A549 (cell line): ENCODE measurements around the gene KCNQ1. TPM values are rescaled to one million over a fixed set of nuclear protein-coding genes. Genes with fewer than 3 reads are reported as not detected.

Experiments used
- ATAC-seq, 2 experiments: fragments of 200-7000 bp in 1 of 2; fragments of >200 bp in 1 of 2; cut with Nextera tagmentation in 1 of 2; cut with Tn5 transposase in 1 of 2; 3 replicates each; pipeline versions ENCODE4 v1.8.0 to v1.9.1; 2018 to 2020; ENCODE audit warnings: mild to moderate bottlenecking in 1 of 2, moderate library complexity in 1 of 2
- CTCF ChIA-PET: fragments of 300-600 bp; sonication (Branson Sonifier 250); formaldehyde crosslinking; extraction: SDS; loops from one replicate; lab custom pipeline; 2021; ENCODE audit warnings: antibody characterized with exemption, inconsistent platforms; lab: Yijun Ruan, JAX
- POLR2A ChIA-PET: fragments of 350-600 bp; formaldehyde crosslinking; extraction: SDS; loops from one replicate; lab custom pipeline; 2021; ENCODE audit warnings: antibody characterized with exemption, inconsistent platforms; lab: Yijun Ruan, JAX
- DNase-seq, 2 experiments: peaks; one replicate each; pipeline versions ENCODE4 v3.0.0 to v3.0.0-alpha.2; 2011 to 2016; ENCODE audit warnings: low read depth in 1 of 2, low spot score in 1 of 2
- FAIRE-seq: peaks from 2 replicates; lab custom pipeline; 2011; peaks lifted over from hg19 to GRCh38; lab: Jason Lieb, UNC
- H3K27ac ChIP-seq, 2 experiments: fragments of >200 bp; sonication (Bioruptor Twin); formaldehyde crosslinking; 3 replicates each; pipeline ENCODE4 v1.5.1; 2016 to 2017
- H3K4me1 ChIP-seq: fragments of >200 bp; sonication (Bioruptor Twin); formaldehyde crosslinking; 3 replicates; pipeline ENCODE4 v1.6.1; 2016
- H3K4me2 ChIP-seq: fragments of >200 bp; sonication (Bioruptor Twin); formaldehyde crosslinking; 3 replicates; pipeline ENCODE4 v1.6.1; 2016
- H3K4me3 ChIP-seq: fragments of >200 bp; sonication (Bioruptor Twin); formaldehyde crosslinking; 3 replicates; pipeline ENCODE4 v1.5.1; 2016
- H3K9me3 ChIP-seq: fragments of >200 bp; sonication (Bioruptor Twin); formaldehyde crosslinking; 3 replicates; pipeline ENCODE4 v1.6.1; 2016
- CHD2 ChIP-seq: fragments of 150-350 bp; IDR thresholded peaks from 2 replicates; pipeline ENCODE4 v1.6.1; 2014; ENCODE audit warnings: low read length; ENCODE audit not compliant: partially characterized antibody
- CHD4 ChIP-seq: fragments of 200-600 bp; sonication (generic); IDR thresholded peaks from 2 replicates; pipeline ENCODE4 v1.6.1; 2016; ENCODE audit warnings: antibody characterized with exemption, mild to moderate bottlenecking, borderline replicate concordance
- FOSB ChIP-seq: fragments of 250-450 bp; sonication (Bioruptor Pico); IDR thresholded peaks from 2 replicates; pipeline ENCODE4 v1.5.0; 2020; ENCODE audit warnings: mild to moderate bottlenecking, moderate library complexity
- FOSL2 ChIP-seq, 2 experiments: fragments of 450-650 bp in 1 of 2; fragments of >200 bp in 1 of 2; sonication (Bioruptor Twin) in 1 of 2; formaldehyde crosslinking; IDR thresholded peaks; 2 replicates each; pipeline versions ENCODE4 v1.5.0 to v1.6.1; 2016 to 2020; ENCODE audit warnings: mild to moderate bottlenecking in 1 of 2, moderate library complexity in 1 of 2
- FOXS1 ChIP-seq: fragments of 250-450 bp; sonication (Bioruptor Pico); IDR thresholded peaks from 2 replicates; pipeline ENCODE4 v1.5.0; 2020; ENCODE audit warnings: mild to moderate bottlenecking, moderate library complexity
- HEYL ChIP-seq: fragments of 250-450 bp; sonication (Bioruptor Pico); IDR thresholded peaks from 2 replicates; pipeline ENCODE4 v1.8.0; 2021; ENCODE audit warnings: mild to moderate bottlenecking, moderate library complexity
- JUN ChIP-seq, 2 experiments: fragments of >200 bp; sonication (Bioruptor Twin); formaldehyde crosslinking; IDR thresholded peaks; 2 replicates in 1 of 2; 3 replicates in 1 of 2; pipeline ENCODE4 v1.6.1; 2016 to 2017
- JUNB ChIP-seq: fragments of >200 bp; sonication (Bioruptor Twin); formaldehyde crosslinking; IDR thresholded peaks from 2 replicates; pipeline ENCODE4 v1.6.1; 2016
- NFE2L2 ChIP-seq: fragments of 150-350 bp; conservative IDR thresholded peaks from 2 replicates; pipeline ENCODE4 v1.6.1; 2014; ENCODE audit warnings: low read length
- NR3C1 ChIP-seq: fragments of >200 bp; sonication (Bioruptor Twin); formaldehyde crosslinking; IDR thresholded peaks from 3 replicates; pipeline ENCODE4 v1.6.1; 2017
- POLR2AphosphoS2 ChIP-seq: conservative IDR thresholded peaks from 2 replicates; pipeline ENCODE4 v1.6.1; 2012; ENCODE audit warnings: low read length, improper control_type of control experiment, inconsistent platforms
- RAD21 ChIP-seq, 2 experiments: fragments of >200 bp in 1 of 2; sonication (Bioruptor Twin) in 1 of 2; formaldehyde crosslinking in 1 of 2; IDR thresholded peaks in 1 of 2; conservative IDR thresholded peaks in 1 of 2; 2 replicates in 1 of 2; 3 replicates in 1 of 2; pipeline ENCODE4 v1.6.1; 2012 to 2018; ENCODE audit warnings: inconsistent platforms in 1 of 2
- TP53 ChIP-seq: fragments of 250-450 bp; sonication (Bioruptor Pico); IDR thresholded peaks from 2 replicates; pipeline ENCODE4 v1.5.0; 2021; ENCODE audit warnings: mild to moderate bottlenecking, moderate library complexity
- ZC3H11A ChIP-seq: fragments of 450-650 bp; IDR thresholded peaks from 2 replicates; pipeline ENCODE4 v1.6.1; 2014; ENCODE audit warnings: antibody characterized with exemption, mild to moderate bottlenecking
- WGBS: methylation state at CpG from one replicate; pipeline ENCODE4 v1.1.6; 2017; ENCODE audit errors: missing lambda C conversion rate; 5-methylcytosine and 5-hydroxymethylcytosine counted together
- polyA plus RNA-seq, 4 experiments: library from polyadenylated mRNA; depleted of rRNA in 3 of 4; stranded (reverse); fragments of >200 nt; fragmentation: RNase III in 1 of 4; extraction: RNeasy Plus Mini Kit Qiagen cat#74134 plus additional on column Dnase treatment in 1 of 4; gene quantifications; 2 replicates in 3 of 4; 3 replicates in 1 of 4; pipeline ENCODE4 v1.2.3, GENCODE V29; 2011 to 2017
- TF ChIP-seq, protein P1 (sequence below): fragments of 200-600 bp; sonication (generic); IDR thresholded peaks from 2 replicates; pipeline ENCODE4 v1.6.1; 2016; ENCODE audit warnings: antibody characterized with exemption, mild to moderate bottlenecking, moderate library complexity
- TF ChIP-seq, protein P2 (sequence below): IDR thresholded peaks from 2 replicates; pipeline ENCODE4 v1.6.1; 2012; ENCODE audit warnings: low read depth, borderline replicate concordance
- TF ChIP-seq, protein P3 (sequence below): fragments of 250-450 bp; sonication (Bioruptor Pico); IDR thresholded peaks from 2 replicates; pipeline ENCODE4 v1.5.0; 2020; ENCODE audit warnings: low read depth, mild to moderate bottlenecking, moderate library complexity
- TF ChIP-seq, protein P4 (sequence below): IDR thresholded peaks from 2 replicates; pipeline ENCODE4 v1.6.1; 2012
- TF ChIP-seq, protein P5 (sequence below): fragments of 450-650 bp; IDR thresholded peaks from 2 replicates; pipeline ENCODE4 v1.6.1; 2014; ENCODE audit warnings: antibody characterized with exemption

Gene KCNQ1
- polyA plus RNA-seq, 2 of the 4 experiments (the other 2 are of a cell fraction) = 0.14 to 0.17 TPM

DNA sequence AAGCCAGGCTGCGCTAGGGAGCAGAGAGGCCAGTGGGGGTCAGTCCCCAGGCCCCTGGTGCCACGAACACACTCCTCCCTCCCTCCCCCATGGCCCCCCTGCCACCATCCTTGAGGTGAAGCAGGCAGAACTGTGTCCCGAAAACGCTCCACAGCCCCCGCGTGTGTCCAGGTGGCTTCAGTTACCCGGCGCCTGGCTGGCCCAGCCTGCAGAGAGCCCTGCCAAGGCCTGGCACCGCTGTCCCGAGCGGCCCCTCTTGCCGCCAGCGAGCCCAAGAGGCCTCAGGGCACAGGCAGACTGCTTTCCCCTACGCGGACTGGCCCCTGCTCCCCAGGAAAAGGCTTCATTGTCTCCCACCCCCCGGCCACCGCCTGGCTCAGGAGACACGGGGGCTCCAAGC, 413.1 kb downstream of the KCNQ1 start (continued):
- TF ChIP-seq, protein P1, sequence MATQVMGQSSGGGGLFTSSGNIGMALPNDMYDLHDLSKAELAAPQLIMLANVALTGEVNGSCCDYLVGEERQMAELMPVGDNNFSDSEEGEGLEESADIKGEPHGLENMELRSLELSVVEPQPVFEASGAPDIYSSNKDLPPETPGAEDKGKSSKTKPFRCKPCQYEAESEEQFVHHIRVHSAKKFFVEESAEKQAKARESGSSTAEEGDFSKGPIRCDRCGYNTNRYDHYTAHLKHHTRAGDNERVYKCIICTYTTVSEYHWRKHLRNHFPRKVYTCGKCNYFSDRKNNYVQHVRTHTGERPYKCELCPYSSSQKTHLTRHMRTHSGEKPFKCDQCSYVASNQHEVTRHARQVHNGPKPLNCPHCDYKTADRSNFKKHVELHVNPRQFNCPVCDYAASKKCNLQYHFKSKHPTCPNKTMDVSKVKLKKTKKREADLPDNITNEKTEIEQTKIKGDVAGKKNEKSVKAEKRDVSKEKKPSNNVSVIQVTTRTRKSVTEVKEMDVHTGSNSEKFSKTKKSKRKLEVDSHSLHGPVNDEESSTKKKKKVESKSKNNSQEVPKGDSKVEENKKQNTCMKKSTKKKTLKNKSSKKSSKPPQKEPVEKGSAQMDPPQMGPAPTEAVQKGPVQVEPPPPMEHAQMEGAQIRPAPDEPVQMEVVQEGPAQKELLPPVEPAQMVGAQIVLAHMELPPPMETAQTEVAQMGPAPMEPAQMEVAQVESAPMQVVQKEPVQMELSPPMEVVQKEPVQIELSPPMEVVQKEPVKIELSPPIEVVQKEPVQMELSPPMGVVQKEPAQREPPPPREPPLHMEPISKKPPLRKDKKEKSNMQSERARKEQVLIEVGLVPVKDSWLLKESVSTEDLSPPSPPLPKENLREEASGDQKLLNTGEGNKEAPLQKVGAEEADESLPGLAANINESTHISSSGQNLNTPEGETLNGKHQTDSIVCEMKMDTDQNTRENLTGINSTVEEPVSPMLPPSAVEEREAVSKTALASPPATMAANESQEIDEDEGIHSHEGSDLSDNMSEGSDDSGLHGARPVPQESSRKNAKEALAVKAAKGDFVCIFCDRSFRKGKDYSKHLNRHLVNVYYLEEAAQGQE = no peak
- TF ChIP-seq CHD2 = no peak
- TF ChIP-seq, protein P2, sequence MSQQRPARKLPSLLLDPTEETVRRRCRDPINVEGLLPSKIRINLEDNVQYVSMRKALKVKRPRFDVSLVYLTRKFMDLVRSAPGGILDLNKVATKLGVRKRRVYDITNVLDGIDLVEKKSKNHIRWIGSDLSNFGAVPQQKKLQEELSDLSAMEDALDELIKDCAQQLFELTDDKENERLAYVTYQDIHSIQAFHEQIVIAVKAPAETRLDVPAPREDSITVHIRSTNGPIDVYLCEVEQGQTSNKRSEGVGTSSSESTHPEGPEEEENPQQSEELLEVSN = no peak
- TF ChIP-seq HEYL (CRISPR knock-in tag) = no peak
- no peak for TF ChIP-seq JUNB
- no peak for TF ChIP-seq FOSL2 (IDR thresholded peaks at IDR 0.05)
- no peak for TF ChIP-seq FOSL2 (CRISPR knock-in tag; IDR thresholded peaks at IDR 0.05)
- no peak for TF ChIP-seq JUN (IDR thresholded peaks at IDR 0.05)
- no peak for TF ChIP-seq CHD4
- no peak for TF ChIP-seq POLR2AphosphoS2
- TF ChIP-seq NFE2L2 = no peak

DNA sequence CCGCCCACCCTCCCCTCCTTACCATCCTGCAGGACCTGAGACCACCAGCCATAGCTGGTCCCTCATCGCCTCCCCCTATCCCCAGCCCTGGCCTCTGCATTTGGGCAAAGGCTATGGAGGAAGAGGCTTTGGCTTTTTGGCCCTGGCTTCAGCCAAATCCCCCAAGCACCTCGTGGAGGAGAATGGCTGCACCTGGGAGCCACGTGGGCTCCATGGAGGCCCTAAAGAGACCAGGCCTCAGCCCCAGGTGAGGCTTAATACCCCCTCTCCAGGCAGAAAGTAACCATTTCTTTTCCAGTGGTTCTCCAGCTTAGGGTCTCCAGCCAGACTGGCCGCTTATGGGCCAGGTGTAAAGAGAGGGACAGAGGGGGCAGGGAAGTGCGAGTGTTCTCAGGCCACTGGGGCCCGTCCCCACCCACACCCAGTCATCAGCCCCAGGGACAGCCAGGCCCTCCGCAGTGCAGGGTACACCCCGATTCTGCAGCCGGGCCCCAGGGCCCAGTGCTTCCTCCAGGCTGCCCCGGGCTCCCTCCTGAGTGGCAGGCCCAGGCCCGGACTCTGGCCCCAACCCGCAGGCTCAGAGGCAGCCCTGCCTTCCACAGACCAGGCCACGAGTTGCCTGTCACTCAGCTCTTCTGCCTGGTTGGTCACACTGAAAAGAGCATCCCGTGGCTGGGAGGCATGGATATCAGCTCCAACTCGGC, 414.3 kb downstream of the KCNQ1 start:
- no peak for FAIRE-seq
- no peak; a peak in 1 of 6 replicates for ATAC-seq
- no peaks in the 10 kb centered on the region for H3K9me3 ChIP-seq
- no peak overlapping the region for H3K4me2 ChIP-seq
- POLR2A ChIA-PET = no interaction called here
- H3K27ac ChIP-seq = no peak overlapping the region
- H3K4me1 ChIP-seq = peaks cover 9% of the 10 kb centered on the region
- WGBS = 65% methylated on average over 13 of the region's 16 CpGs
- H3K4me3 ChIP-seq = no peak overlapping the region
- DNase-seq = no peak
- no peak for TF ChIP-seq ZC3H11A
- no peak for TF ChIP-seq FOXS1 (CRISPR knock-in tag)
- TF ChIP-seq RAD21 (conservative IDR thresholded peaks at IDR 0.05 in 1 of 2, IDR thresholded peaks at IDR 0.05 in 1 of 2) = no peak
- TF ChIP-seq, all 56 proteins: peak for 0
- CTCF ChIA-PET = interaction anchor here (0.7 to 2.9 kb wide), 4 partner anchors 9 to 327 kb away, joined by 3 to 20 read pairs (median 4); no protein-coding TSS in a partner anchor

DNA sequence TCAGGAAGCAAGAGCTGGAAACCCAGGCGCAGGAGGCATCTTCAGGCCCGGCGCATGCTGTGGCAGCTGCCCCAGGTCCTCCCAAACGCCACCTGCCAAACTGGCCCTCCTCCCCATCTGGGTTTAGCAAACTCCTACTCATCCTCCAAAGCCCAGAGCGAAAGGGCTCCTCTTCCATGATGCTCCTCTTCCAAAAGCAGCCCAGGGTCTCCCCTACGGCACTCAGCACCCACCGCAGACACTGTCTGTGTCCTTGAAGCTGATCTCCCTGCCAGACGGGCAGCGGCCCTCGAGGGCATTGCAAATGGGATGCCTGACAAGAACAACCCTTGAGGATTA, 414.9 kb downstream of the KCNQ1 start:
- DNase-seq (no peak), FAIRE-seq (no peak), ATAC-seq (no peak)
- 92% methylated on average over 6 of the region's 10 CpGs for WGBS
- Histone ChIP-seq H3K4me2 (no peak overlapping the region), H3K9me3 (no peaks in the 10 kb centered on the region), H3K4me1 (peaks cover 9% of the 10 kb centered on the region), H3K4me3 (no peak overlapping the region), H3K27ac (no peak overlapping the region; a peak in 1 of 6 replicates)
- ChIA-PET POLR2A (no interaction called here), CTCF (interaction anchor here (1.5 to 2.9 kb wide), 3 partner anchors 9 to 328 kb away, joined by 4 to 20 read pairs (median 5); no protein-coding TSS in a partner anchor)
- TF ChIP-seq, protein P3, sequence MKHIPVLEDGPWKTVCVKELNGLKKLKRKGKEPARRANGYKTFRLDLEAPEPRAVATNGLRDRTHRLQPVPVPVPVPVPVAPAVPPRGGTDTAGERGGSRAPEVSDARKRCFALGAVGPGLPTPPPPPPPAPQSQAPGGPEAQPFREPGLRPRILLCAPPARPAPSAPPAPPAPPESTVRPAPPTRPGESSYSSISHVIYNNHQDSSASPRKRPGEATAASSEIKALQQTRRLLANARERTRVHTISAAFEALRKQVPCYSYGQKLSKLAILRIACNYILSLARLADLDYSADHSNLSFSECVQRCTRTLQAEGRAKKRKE (CRISPR knock-in tag) = no peak
- no peak for TF ChIP-seq FOSB
- TF ChIP-seq, protein P4, sequence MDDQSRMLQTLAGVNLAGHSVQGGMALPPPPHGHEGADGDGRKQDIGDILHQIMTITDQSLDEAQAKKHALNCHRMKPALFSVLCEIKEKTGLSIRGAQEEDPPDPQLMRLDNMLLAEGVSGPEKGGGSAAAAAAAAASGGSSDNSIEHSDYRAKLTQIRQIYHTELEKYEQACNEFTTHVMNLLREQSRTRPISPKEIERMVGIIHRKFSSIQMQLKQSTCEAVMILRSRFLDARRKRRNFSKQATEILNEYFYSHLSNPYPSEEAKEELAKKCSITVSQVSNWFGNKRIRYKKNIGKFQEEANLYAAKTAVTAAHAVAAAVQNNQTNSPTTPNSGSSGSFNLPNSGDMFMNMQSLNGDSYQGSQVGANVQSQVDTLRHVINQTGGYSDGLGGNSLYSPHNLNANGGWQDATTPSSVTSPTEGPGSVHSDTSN = no peak
- no peak for TF ChIP-seq NFE2L2
- TF ChIP-seq TP53 (CRISPR knock-in tag) = no peak
- TF ChIP-seq NR3C1 = no peak
- TF ChIP-seq, protein P5, sequence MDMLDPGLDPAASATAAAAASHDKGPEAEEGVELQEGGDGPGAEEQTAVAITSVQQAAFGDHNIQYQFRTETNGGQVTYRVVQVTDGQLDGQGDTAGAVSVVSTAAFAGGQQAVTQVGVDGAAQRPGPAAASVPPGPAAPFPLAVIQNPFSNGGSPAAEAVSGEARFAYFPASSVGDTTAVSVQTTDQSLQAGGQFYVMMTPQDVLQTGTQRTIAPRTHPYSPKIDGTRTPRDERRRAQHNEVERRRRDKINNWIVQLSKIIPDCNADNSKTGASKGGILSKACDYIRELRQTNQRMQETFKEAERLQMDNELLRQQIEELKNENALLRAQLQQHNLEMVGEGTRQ = no peak
